PC-9 (cell line): ENCODE results near the gene TRAF3IP1. TPM values are rescaled to one million over a fixed set of nuclear protein-coding genes. Genes with fewer than 3 reads are reported as not detected.

Experiments used
- BruUV-seq: library from RNA; stranded (reverse); fragments of 400-500 nt; replicated peaks from 2 replicates; lab custom pipeline; 2021; lab: Mats Ljungman, UMichigan
- CTCF ChIA-PET: fragments of 300-600 bp; sonication (Branson Sonifier 250); formaldehyde crosslinking; loops from one replicate; lab custom pipeline; 2022; ENCODE audit warnings: antibody characterized with exemption; lab: Charles Lee
- POLR2A ChIA-PET: fragments of 300-600 bp; sonication (Branson Sonifier 250); formaldehyde crosslinking; loops from one replicate; lab custom pipeline; 2022; ENCODE audit warnings: antibody characterized with exemption; ENCODE audit not compliant: unreplicated experiment; lab: Charles Lee
- DNase-seq, 2 experiments: peaks; one replicate each; pipeline versions ENCODE4 v3.0.0 to v3.0.0-alpha.2; 2015 to 2022; ENCODE audit warnings: mixed read lengths in 1 of 2
- H2AFZ ChIP-seq: fragments of 200-600 bp; sonication (generic); 2 replicates; pipeline ENCODE4 v1.8.1; 2017; ENCODE audit warnings: antibody characterized with exemption
- H3F3A ChIP-seq: fragments of 200-600 bp; sonication (generic); 2 replicates; pipeline ENCODE4 v1.8.1; 2017; ENCODE audit warnings: antibody characterized with exemption, mild to moderate bottlenecking, low read depth; ENCODE audit not compliant: insufficient read depth
- H3K27ac ChIP-seq: fragments of 200-600 bp; sonication (generic); 2 replicates; pipeline ENCODE4 v1.6.1; 2016; ENCODE audit warnings: mixed run types
- H3K27me3 ChIP-seq: fragments of 200-600 bp; sonication (generic); 2 replicates; pipeline ENCODE4 v1.6.1; 2016; ENCODE audit warnings: low read depth, mixed run types; ENCODE audit not compliant: insufficient read depth
- H3K36me3 ChIP-seq: fragments of 200-600 bp; sonication (generic); 2 replicates; pipeline ENCODE4 v1.6.1; 2016; ENCODE audit warnings: low read depth, mixed run types
- H3K4me1 ChIP-seq: fragments of 200-600 bp; sonication (generic); replicated peaks from 2 replicates; pipeline ENCODE4 v1.6.1; 2016; ENCODE audit warnings: mixed run types; ENCODE audit not compliant: insufficient read depth
- H3K4me2 ChIP-seq: fragments of 200-600 bp; sonication (generic); 2 replicates; pipeline ENCODE4 v1.6.1; 2017; ENCODE audit warnings: mixed run types
- H3K4me3 ChIP-seq: fragments of 200-600 bp; sonication (generic); 2 replicates; pipeline ENCODE4 v1.6.1; 2016; ENCODE audit warnings: mixed run types
- H3K79me2 ChIP-seq: fragments of 200-600 bp; sonication (generic); 2 replicates; pipeline ENCODE4 v1.6.1; 2017; ENCODE audit warnings: low read depth, mixed run types
- H3K9me2 ChIP-seq: fragments of 200-600 bp; sonication (generic); 2 replicates; pipeline ENCODE4 v1.8.1; 2017; ENCODE audit warnings: mild to moderate bottlenecking; ENCODE audit not compliant: insufficient read depth
- H3K9me3 ChIP-seq: fragments of 200-600 bp; sonication (generic); 2 replicates; pipeline ENCODE4 v1.8.1; 2016; ENCODE audit warnings: low read depth; ENCODE audit not compliant: insufficient read depth
- H4K20me1 ChIP-seq: fragments of 200-600 bp; sonication (generic); 2 replicates; pipeline ENCODE4 v1.8.1; 2017; ENCODE audit not compliant: insufficient read depth
- EZH2 ChIP-seq: fragments of 200-600 bp; sonication (generic); IDR thresholded peaks from 2 replicates; pipeline ENCODE4 v1.8.0; 2017; ENCODE audit warnings: antibody characterized with exemption, low read depth
- intact Hi-C: fragments of 100-400 bp; cut with micrococcal nuclease; formaldehyde crosslinking; loops from one replicate; pipeline ENCODE4 v1.10.0; 2022; ENCODE audit not compliant: unreplicated experiment
- total RNA-seq: library from RNA; stranded (reverse); gene quantifications from 2 replicates; pipeline ENCODE4 v1.2.3, GENCODE V29; 2021
- TF ChIP-seq, protein P1 (sequence below): fragments of 200-600 bp; sonication (generic); conservative IDR thresholded peaks from 2 replicates; pipeline ENCODE4 v1.6.1; 2017; ENCODE audit warnings: mixed run types, antibody characterized with exemption, mild to moderate bottlenecking, moderate library complexity

The TRAF3IP1 gene
- total RNA-seq, 1 experiment from 2014 or later: 51.7 TPM

- H3K36me3 ChIP-seq: peaks cover 9% of the 10 kb centered on the region
- BruUV-seq: no TSS peak
- intact Hi-C loops: no loop called here
- H3K27ac ChIP-seq: no peak overlapping the region
- no peak overlapping the region for H3K4me3 ChIP-seq
- no peak for DNase-seq
- H3K9me2 ChIP-seq: no peaks in the 10 kb centered on the region
- peaks cover 24% of the 10 kb centered on the region; the same call in 1 of the 2 replicates for H4K20me1 ChIP-seq
- H3F3A ChIP-seq: no peaks in the 10 kb centered on the region; the same call in 1 of the 2 replicates
- POLR2A ChIA-PET: interaction anchor here (0.6 to 0.8 kb wide), 3 partner anchors 123 to 191 kb away, joined by 3 to 7 read pairs (median 6); no protein-coding TSS in a partner anchor
- CTCF ChIA-PET: interaction anchor here (0.7 kb wide), 1 partner anchor 84 kb away, joined by 3 read pairs; no protein-coding TSS in a partner anchor
- H3K79me2 ChIP-seq: peaks cover 60% of the 10 kb centered on the region
- H3K27me3 ChIP-seq: no peaks in the 10 kb centered on the region
- H3K4me2 ChIP-seq: no peak overlapping the region
- H3K4me1 ChIP-seq: peaks cover 13% of the 10 kb centered on the region
- TF ChIP-seq, protein P1, sequence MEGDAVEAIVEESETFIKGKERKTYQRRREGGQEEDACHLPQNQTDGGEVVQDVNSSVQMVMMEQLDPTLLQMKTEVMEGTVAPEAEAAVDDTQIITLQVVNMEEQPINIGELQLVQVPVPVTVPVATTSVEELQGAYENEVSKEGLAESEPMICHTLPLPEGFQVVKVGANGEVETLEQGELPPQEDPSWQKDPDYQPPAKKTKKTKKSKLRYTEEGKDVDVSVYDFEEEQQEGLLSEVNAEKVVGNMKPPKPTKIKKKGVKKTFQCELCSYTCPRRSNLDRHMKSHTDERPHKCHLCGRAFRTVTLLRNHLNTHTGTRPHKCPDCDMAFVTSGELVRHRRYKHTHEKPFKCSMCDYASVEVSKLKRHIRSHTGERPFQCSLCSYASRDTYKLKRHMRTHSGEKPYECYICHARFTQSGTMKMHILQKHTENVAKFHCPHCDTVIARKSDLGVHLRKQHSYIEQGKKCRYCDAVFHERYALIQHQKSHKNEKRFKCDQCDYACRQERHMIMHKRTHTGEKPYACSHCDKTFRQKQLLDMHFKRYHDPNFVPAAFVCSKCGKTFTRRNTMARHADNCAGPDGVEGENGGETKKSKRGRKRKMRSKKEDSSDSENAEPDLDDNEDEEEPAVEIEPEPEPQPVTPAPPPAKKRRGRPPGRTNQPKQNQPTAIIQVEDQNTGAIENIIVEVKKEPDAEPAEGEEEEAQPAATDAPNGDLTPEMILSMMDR: no peak
- TF ChIP-seq EZH2: no peak
- no peak overlapping the region for H2AFZ ChIP-seq
- no peaks in the 10 kb centered on the region for H3K9me3 ChIP-seq
Observed at GRCh38 chr2:238431456-238431855, 111.1 kb downstream of the TRAF3IP1 start.

GRCh38 chr2:238433300-238433915, 113.1 kb downstream of the TRAF3IP1 start:
- no peaks in the 10 kb centered on the region for H3K27me3 ChIP-seq
- no peak overlapping the region for H3K27ac ChIP-seq
- BruUV-seq: no TSS peak
- peaks cover 16% of the 10 kb centered on the region for H3K36me3 ChIP-seq
- no peak for DNase-seq
- H3K9me2 ChIP-seq: no peaks in the 10 kb centered on the region
- no peak overlapping the region for H3K4me2 ChIP-seq
- H3K9me3 ChIP-seq: no peaks in the 10 kb centered on the region
- peaks cover 47% of the 10 kb centered on the region for H3K79me2 ChIP-seq
- TF ChIP-seq, protein P1: no peak
- no peak for TF ChIP-seq EZH2
- no peaks in the 10 kb centered on the region for H3F3A ChIP-seq
- peaks cover 6% of the 10 kb centered on the region for H3K4me1 ChIP-seq
- POLR2A ChIA-PET: interaction anchor here (0.6 kb wide), 1 partner anchor 9 kb away, joined by 5 read pairs; no protein-coding TSS in a partner anchor
- no peak overlapping the region for H2AFZ ChIP-seq
- no peak overlapping the region for H3K4me3 ChIP-seq
- peaks cover 28% of the 10 kb centered on the region; the same call in 1 of the 2 replicates for H4K20me1 ChIP-seq
- CTCF ChIA-PET: interaction anchor here (0.6 kb wide), 1 partner anchor 76 kb away, joined by 3 read pairs; no protein-coding TSS in a partner anchor
- intact Hi-C loops: no loop called here

- H4K20me1 ChIP-seq: peaks cover 28% of the 10 kb centered on the region; the same call in 1 of the 2 replicates
- H3K9me3 ChIP-seq: no peaks in the 10 kb centered on the region
- no TSS peak for BruUV-seq
- ChIA-PET CTCF (no interaction called here), POLR2A (interaction anchor here (0.6 kb wide), 1 partner anchor 358 kb away, joined by 6 read pairs; no protein-coding TSS in a partner anchor)
- H3K9me2 ChIP-seq: no peaks in the 10 kb centered on the region
- H3K79me2 ChIP-seq: peaks cover 39% of the 10 kb centered on the region
- TF ChIP-seq, protein P1: no peak
- TF ChIP-seq EZH2: no peak
- DNase-seq: no peak
- H3K27me3 ChIP-seq: no peaks in the 10 kb centered on the region
- no peak overlapping the region for H2AFZ ChIP-seq
- H3K36me3 ChIP-seq: peaks cover 16% of the 10 kb centered on the region
- intact Hi-C loops: no loop called here
- no peak overlapping the region for H3K4me2 ChIP-seq
- no peak overlapping the region for H3K27ac ChIP-seq
- no peak overlapping the region for H3K4me3 ChIP-seq
- 0 out of 2 replicates have a peak, but pooled peaks cover 3% of the 10 kb centered on the region for H3K4me1 ChIP-seq
- H3F3A ChIP-seq: peaks cover 6% of the 10 kb centered on the region; the same call in 1 of the 2 replicates
Observed at GRCh38 chr2:238433941-238434845, 113.9 kb downstream of the TRAF3IP1 start.
